D721Med (cell line): ENCODE results near the gene SH3RF3.

Experiments
- DNase-seq: peaks from one replicate; pipeline ENCODE4 v3.0.0; 2011; ENCODE audit warnings: low spot score; ENCODE audit not compliant: insufficient read length
- FAIRE-seq: peaks from 2 replicates; lab custom pipeline; 2011; peaks lifted over from hg19 to GRCh38; lab: Jason Lieb, UNC
- CTCF ChIP-seq: IDR thresholded peaks from 2 replicates; pipeline ENCODE4 v1.5.1; 2012; ENCODE audit warnings: mild to moderate bottlenecking, control low read depth; ENCODE audit not compliant: insufficient read depth; ENCODE audit errors: missing control alignments

The SH3RF3 gene

GRCh38 chr2:109212836-109213563 is 84.0 kb downstream of the SH3RF3 start:
- TF ChIP-seq CTCF, result no peak
- FAIRE-seq (no peak), DNase-seq (no peak)

- DNase-seq (no peak), FAIRE-seq (no peak)
These were observed 84.8 kb downstream of the SH3RF3 start for GRCh38 chr2:109213646-109214433.

GRCh38 chr2:109214651-109215371 is 85.8 kb downstream of the SH3RF3 start:
- DNase-seq, result no peak
- no peak for TF ChIP-seq CTCF
- no peak for FAIRE-seq

More at GRCh38 chr2:109213646-109214433, 84.8 kb downstream of the SH3RF3 start:
- TF ChIP-seq CTCF, result no peak

- no peak for FAIRE-seq
- TF ChIP-seq CTCF, result no peak
- DNase-seq, result no peak
These were observed 86.9 kb downstream of the SH3RF3 start for GRCh38 chr2:109215866-109216265.

GRCh38 chr2:109216332-109216731 is 87.3 kb downstream of the SH3RF3 start:
- DNase-seq, result no peak
- TF ChIP-seq CTCF, result no peak
- no peak for FAIRE-seq

GRCh38 chr2:109217362-109218086 is 88.5 kb downstream of the SH3RF3 start:
- FAIRE-seq (no peak), DNase-seq (no peak)
- no peak for TF ChIP-seq CTCF
